A549 treated with dexamethasone at 1 μM for 4 hours (cell line): ENCODE measurements around the gene IL12A. TPM values are rescaled to one million over a fixed set of nuclear protein-coding genes. Genes with fewer than 3 reads are reported as not detected.

Experiments used
- total RNA-seq: library from RNA; stranded (reverse); fragments of 200-300 nt; extraction: Qiagen RNA extraction; gene quantifications from 5 replicates; pipeline ENCODE4 v1.2.3, GENCODE V29; 2022

Gene IL12A
- 1.1 to 1.5 TPM (median 1.3 TPM) in 5 replicates for total RNA-seq

DNA sequence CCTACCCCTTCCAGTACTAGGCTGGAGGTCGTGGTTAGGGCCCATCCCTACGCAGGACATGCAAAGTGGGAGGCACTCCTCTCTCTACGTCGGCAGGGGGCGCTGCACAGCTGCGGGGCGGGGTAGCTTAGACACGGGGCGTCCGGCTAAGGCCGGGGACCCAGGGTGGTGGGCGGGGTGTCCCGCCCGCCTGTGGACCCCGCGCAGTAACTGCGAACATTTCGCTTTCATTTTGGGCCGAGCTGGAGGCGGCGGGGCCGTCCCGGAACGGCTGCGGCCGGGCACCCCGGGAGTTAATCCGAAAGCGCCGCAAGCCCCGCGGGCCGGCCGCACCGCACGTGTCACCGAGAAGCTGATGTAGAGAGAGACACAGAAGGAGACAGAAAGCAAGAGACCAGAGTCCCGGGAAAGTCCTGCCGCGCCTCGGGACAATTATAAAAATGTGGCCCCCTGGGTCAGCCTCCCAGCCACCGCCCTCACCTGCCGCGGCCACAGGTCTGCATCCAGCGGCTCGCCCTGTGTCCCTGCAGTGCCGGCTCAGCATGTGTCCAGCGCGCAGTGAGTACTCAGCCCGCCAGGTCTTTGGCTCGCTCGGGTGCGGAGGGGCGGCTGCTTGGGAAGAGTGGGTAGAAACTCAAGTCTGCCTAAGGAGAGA is at the start of gene IL12A:
TSS of gene IL12A (plus strand) at position 219 of the 655 bp plus-strand sequence.

Other genes starting within 250 kb of the IL12A start
- gene SCHIP1, start 149.0 kb upstream of the IL12A start, total RNA-seq, result 2.1 to 5.7 TPM (median 2.8 TPM) in 5 replicates
- 0.79 to 1.1 TPM (median 0.96 TPM) in 5 replicates for gene C3orf80, start 236.6 kb downstream of the IL12A start, total RNA-seq